ENCODE measurements around the gene CD101.

The CD101 gene

DNA sequence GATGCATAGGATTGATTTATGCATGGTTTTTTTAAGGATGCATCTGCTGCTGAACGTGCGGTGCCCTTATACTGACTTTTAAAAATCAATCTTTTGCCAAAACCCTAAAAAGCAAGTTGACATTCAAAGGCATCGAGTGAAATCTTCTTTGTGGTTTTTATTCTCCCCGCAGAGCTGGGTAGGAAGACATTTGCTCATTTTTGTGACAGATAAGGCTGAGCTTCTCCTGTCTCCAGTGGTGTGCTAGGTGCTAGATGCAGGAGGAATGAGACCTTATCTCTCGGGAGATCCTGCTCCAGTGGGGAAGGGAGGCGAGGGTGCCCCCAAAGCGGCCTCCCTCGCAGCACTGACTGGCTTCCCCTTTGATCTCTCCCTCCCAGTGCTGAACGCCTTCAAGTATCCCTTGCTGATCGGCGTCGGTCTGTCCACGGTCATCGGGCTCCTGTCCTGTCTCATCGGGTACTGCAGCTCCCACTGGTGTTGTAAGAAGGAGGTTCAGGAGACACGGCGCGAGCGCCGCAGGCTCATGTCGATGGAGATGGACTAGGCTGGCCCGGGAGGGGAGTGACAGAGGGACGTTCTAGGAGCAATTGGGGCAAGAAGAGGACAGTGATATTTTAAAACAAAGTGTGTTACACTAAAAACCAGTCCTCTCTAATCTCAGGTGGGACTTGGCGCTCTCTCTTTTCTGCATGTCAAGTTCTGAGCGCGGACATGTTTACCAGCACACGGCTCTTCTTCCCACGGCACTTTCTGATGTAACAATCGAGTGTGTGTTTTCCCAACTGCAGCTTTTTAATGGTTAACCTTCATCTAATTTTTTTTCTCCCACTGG, 14.9 kb upstream of the CD101 start:
- no peak for DNase-seq

- no peak for DNase-seq
Measured at GRCh38 chr1:116987256-116987555, 14.4 kb upstream of the CD101 start.

DNA sequence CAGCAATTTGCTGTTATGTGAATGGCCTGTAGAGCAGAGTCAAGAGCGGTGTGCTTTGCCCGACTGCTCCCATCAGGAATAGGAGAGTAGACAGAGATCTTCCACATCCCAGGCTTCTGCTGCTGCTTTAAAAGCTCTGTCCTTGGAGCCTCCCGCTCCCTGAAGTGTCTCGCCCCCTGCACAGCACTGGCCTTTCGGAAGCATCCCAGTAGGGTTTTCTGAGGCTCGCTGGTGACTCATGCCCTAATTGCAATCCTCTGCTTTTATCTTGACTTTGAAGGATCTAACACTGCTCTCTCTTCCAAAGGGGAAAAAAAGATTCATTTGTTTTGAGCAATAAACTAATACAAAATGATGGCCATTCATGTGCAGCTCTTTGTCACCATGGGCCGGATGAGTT, 13.3 kb upstream of the CD101 start:
- no peak for DNase-seq

GRCh38 chr1:116988908-116989307, 12.7 kb upstream of the CD101 start:
- DNase-seq, result no peak

- DNase-seq, result no peak
Measured at GRCh38 chr1:116989835-116990234, 11.7 kb upstream of the CD101 start.

GRCh38 chr1:116990612-116991151, 10.9 kb upstream of the CD101 start:
- DNase-seq, result peak; percentile 78

- DNase-seq, result no peak
Measured at GRCh38 chr1:116991171-116991845, 10.3 kb upstream of the CD101 start.

- no peak for DNase-seq
Measured at GRCh38 chr1:116991918-116992317, 9.6 kb upstream of the CD101 start.

DNA sequence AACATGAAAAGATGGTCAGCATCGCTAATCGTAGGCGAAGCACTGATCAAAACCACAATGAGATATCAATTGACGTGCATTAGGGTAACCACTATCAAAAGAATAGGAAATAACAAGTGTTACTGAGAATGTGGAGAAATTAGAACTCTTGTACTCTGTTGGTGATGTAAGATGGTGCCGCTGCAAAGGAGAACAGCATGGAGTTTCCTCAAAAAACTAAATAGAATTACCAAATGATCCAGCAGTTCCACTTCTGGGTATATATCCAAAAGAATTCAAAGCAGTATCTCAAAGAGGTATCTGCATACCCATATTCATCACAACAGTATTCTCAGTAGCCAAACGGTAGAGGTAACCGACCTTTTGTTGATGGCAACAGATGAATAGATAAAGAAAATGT, 8.3 kb upstream of the CD101 start:
- no peak for DNase-seq

DNA sequence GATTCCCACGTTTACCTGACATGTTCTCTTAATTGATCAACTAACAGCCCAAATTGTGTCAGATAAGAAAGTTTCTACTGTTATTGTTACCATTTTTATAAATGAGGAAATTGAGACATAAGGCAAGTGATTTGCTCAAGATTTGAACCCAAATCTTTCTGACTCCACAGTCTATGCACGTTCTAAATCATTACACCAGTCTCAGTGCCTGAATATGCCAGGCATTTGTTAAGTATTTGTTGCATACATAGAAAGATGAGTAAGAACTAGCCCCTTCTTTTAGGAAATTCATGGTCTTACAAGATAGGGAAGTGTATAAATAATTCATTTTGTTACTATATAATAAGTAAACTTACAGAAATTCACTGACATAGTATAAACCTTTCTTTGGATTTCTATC, 7.1 kb upstream of the CD101 start:
- no peak for DNase-seq

DNA sequence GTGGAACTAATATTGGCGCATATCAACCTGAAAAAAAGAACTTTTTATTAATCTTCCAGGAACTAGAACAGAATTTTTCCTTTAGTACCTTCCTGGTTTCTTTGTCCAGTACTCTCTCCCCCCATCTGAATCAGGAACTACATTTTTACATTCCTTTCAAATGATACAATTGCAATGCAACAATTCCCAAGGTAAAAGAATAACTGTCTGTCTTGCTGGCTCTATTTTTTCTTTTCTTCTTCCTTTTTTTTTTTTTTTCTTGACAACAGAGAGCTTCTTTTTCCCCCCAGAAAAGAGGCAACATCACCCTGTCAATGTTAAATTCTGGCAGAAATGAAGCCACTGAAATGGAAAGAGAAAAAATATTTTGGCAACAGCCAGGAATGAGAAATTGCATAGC, 4.5 kb upstream of the CD101 start:
- no peak for DNase-seq

DNA sequence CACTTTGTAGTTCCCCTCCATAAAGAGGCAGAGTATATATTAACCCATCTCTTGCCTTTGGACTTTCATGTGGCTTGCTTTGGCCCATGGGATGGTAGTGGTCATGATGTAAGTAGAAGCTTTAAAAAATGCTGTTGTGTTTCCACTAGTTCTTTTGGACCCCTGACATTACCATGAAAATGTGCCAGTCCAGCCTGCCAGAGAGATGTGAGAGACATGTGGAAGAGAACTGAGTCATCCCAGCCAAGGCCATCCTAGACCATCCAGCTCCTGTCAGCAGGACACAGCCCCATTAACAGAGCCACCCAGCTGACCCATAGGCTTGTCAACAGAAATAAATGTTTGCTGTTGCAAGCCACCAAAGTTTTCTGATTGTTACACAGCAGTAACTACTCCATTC, 3.9 kb upstream of the CD101 start:
- DNase-seq, result no peak

- no peak for DNase-seq
Measured at GRCh38 chr1:116999596-116999995, 2.0 kb upstream of the CD101 start.

DNA sequence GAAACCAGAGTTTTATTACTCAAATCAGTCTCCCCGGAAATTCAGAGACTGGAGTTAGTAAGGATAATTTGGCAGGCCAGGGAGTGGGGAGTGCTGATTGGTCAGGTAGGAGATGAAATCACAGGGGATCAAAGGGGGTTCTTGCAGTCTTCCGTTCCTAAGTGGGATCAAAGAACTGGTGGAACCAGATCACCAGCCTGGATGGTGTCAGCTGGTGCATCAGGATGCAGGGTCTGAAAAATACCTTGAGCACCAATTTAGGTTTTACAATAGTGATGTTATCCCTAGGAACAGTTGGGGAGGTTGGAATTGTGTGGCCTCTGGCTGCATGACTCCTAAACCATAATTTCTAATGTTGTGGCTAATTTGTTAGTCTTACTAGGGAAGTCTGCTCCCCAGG, 1.4 kb upstream of the CD101 start:
- DNase-seq, result no peak

DNA sequence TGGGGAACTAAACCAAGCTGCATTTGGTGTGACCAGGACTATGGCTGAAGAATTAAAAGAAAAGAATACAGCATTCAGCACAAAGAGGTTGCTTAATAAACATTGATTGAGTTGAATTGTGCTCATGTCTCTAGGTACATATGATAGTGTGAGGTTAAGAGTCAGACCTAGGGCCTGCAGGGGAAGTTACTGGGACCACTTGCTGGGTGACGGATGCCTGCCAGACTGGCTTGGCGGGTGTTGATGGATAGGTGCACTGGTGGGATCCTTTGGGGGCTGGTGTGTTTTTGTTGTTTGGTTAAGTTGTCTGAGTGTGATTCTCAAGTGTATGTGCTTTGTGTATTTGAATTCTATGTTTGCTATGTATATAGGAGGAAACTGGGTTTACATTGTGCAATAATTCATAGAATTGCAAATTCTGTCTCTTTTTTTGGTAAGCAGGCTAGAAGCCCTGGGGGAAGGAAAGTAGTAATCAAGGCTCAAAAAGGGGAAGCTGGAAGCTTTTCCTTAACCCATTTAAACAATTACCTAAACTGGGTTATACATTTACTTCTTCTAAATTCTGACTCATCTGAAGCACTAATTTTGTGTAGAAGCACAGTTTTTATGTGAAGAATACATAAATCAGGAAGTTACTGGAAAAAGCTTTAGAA, 1.8 kb downstream of the CD101 start:
- DNase-seq, result no peak

- no peak for DNase-seq
Measured at GRCh38 chr1:117007719-117008013, 6.1 kb downstream of the CD101 start.

DNA sequence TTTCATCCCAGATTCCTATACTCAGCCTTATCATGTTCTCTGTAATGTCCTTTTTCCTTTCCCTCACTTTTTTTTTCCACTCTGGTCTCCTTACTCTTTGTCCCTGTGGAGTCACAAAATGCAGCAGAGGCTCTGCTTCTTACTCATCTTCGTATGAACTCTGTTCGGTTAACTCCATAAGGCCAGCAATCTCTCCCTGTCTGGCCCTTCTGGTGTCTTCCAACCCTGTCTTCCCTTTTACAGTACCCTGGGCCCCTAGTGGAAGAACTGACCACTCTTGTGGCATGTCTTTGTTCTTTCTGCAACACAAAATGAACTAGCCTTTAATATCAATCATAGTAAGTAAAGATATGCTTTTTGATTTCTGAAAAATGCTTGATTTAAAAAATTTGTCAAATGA, 7.1 kb downstream of the CD101 start:
- DNase-seq, result no peak

- no peak for DNase-seq
Measured at GRCh38 chr1:117009132-117009531, 7.6 kb downstream of the CD101 start.

DNA sequence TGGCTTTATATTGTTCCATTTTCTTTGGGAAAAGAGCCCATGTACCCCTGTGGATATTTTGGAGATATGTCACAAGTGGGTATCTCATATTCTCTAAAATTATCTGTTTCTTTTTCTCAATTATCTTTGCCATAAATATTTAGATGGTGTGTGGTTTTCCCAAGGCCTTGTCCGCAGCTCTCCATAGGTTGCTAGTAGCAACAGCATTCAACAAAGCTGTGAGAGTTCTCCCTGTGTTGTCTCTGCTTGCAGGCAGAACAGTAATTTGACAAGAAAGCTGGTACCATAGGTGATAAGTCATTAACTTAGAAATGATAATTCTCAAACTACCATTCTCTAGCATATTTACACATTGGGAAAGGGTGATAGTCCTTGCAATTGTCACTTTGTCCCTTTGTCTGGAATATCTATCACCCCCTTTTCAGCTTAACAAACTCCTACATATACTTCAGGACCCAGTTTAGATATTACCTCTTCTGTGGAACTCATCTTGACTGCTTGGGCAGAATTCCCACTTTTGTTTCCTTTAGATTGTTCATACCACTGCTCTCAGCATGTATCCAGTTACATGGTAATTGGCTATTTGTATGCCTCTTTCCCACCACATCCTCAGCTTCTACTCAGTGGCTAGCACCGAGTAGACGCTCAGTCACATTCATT, 8.9 kb downstream of the CD101 start:
- no peak for DNase-seq

- no peak for DNase-seq
Measured at GRCh38 chr1:117011334-117011733, 9.8 kb downstream of the CD101 start.

DNA sequence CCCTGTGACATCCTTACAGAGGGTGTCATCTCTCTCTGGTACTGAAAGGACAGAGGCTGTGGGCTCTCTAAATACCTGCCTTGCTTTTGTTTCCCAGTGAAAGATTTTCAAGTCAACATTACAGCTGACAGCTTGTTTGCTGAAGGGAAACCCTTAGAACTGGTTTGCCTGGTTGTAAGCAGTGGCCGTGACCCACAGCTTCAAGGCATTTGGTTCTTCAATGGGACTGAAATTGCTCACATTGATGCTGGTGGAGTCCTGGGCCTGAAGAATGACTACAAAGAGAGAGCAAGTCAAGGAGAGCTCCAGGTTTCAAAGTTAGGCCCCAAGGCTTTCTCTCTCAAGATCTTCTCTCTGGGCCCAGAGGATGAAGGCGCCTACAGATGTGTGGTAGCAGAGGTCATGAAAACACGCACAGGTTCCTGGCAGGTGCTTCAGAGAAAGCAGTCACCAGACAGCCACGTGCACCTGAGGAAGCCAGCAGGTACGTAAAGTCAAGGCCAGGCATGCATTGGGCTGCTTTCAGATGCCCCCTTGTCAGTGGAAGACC, 11.8 kb downstream of the CD101 start:
- DNase-seq, result no peak

- no peak for DNase-seq
Measured at GRCh38 chr1:117014209-117014608, 12.6 kb downstream of the CD101 start.

GRCh38 chr1:117015724-117016123, 14.2 kb downstream of the CD101 start:
- no peak for DNase-seq

All from NCI-H1694 (cell line).